K562 (cell line): Measurements from ENCODE around the gene IL13. TPM values are rescaled to one million over a fixed set of nuclear protein-coding genes. Genes with fewer than 3 reads are reported as not detected.

ENCODE experiments used
- ATF3 ChIP-seq, 2 experiments: fragments of 450-650 bp in 1 of 2; sonication (generic) in 1 of 2; formaldehyde crosslinking in 1 of 2; IDR thresholded peaks in 1 of 2; conservative IDR thresholded peaks in 1 of 2; 2 replicates each; pipeline versions ENCODE4 v1.6.1 to v1.8.1; 2016 to 2023; ENCODE audit warnings: mild to moderate bottlenecking in 2 of 2, moderate library complexity in 2 of 2, inconsistent platforms in 1 of 2, missing genetic modification reagents in 1 of 2
- DEAF1 ChIP-seq: fragments of 450-650 bp; formaldehyde crosslinking; IDR thresholded peaks from 2 replicates; pipeline ENCODE4 v1.4.0; 2020; ENCODE audit warnings: mild to moderate bottlenecking, moderate library complexity
- GATA2 ChIP-seq: sonication (generic); formaldehyde crosslinking; IDR thresholded peaks from 2 replicates; pipeline ENCODE4 v1.4.0; 2020; ENCODE audit warnings: mild to moderate bottlenecking, missing genetic modification reagents
- HDAC1 ChIP-seq, 2 experiments: fragments of 450-650 bp; IDR thresholded peaks; 2 replicates each; pipeline ENCODE4 v1.6.1; 2016 to 2017; ENCODE audit warnings: inconsistent platforms in 1 of 2, mild to moderate bottlenecking in 1 of 2, moderate library complexity in 1 of 2
- HIVEP1 ChIP-seq: fragments of 250-450 bp; sonication (Bioruptor Pico); IDR thresholded peaks from 2 replicates; pipeline ENCODE4 v1.4.0; 2020; ENCODE audit warnings: mild to moderate bottlenecking
- HOMEZ ChIP-seq: fragments of 250-450 bp; sonication (Bioruptor Pico); IDR thresholded peaks from 2 replicates; pipeline ENCODE4 v1.4.0; 2020; ENCODE audit warnings: mild to moderate bottlenecking, moderate library complexity
- JUNB ChIP-seq: fragments of 450-650 bp; formaldehyde crosslinking; conservative IDR thresholded peaks from 2 replicates; pipeline ENCODE4 v1.4.0; 2020; ENCODE audit warnings: mild to moderate bottlenecking
- L3MBTL2 ChIP-seq: fragments of 450-650 bp; IDR thresholded peaks from 2 replicates; pipeline ENCODE4 v1.6.1; 2016; ENCODE audit warnings: mild to moderate bottlenecking, moderate library complexity
- MECOM ChIP-seq: fragments of 250-450 bp; sonication (Bioruptor Pico); IDR thresholded peaks from 2 replicates; pipeline ENCODE4 v1.8.0; 2022; ENCODE audit warnings: inconsistent platforms
- NCOA4 ChIP-seq: fragments of 450-650 bp; IDR thresholded peaks from 2 replicates; pipeline ENCODE4 v1.6.1; 2018; ENCODE audit warnings: mild to moderate bottlenecking; ENCODE audit not compliant: partially characterized antibody
- NR2C1 ChIP-seq, 2 experiments: fragments of 450-650 bp; IDR thresholded peaks; 2 replicates each; pipeline ENCODE4 v1.6.1; 2017; ENCODE audit warnings: mild to moderate bottlenecking in 2 of 2, antibody characterized with exemption in 1 of 2, inconsistent platforms in 1 of 2, missing compliant biosample characterization in 1 of 2, missing genetic modification characterization in 1 of 2
- SOX6 ChIP-seq: fragments of 450-650 bp; IDR thresholded peaks from 2 replicates; pipeline ENCODE4 v1.6.1; 2014; ENCODE audit warnings: mild to moderate bottlenecking
- SPI1 ChIP-seq: IDR thresholded peaks from 2 replicates; pipeline ENCODE4 v1.6.1; 2011; ENCODE audit warnings: low read depth, low read length, control low read depth, borderline replicate concordance
- STAG1 ChIP-seq: sonication (generic); formaldehyde crosslinking; IDR thresholded peaks from 2 replicates; pipeline ENCODE4 v1.5.0; 2020; ENCODE audit warnings: missing genetic modification reagents, borderline replicate concordance
- THRAP3 ChIP-seq: fragments of 450-650 bp; IDR thresholded peaks from 2 replicates; pipeline ENCODE4 v1.6.1; 2016; ENCODE audit warnings: mild to moderate bottlenecking, inconsistent platforms, borderline replicate concordance
- TOE1 ChIP-seq, 2 experiments: fragments of 450-650 bp in 1 of 2; sonication (generic) in 1 of 2; formaldehyde crosslinking in 1 of 2; IDR thresholded peaks; 2 replicates each; pipeline versions ENCODE4 v1.7.1 to v1.8.0; 2016 to 2022; ENCODE audit warnings: borderline replicate concordance in 2 of 2, mild to moderate bottlenecking in 2 of 2, antibody characterized with exemption in 1 of 2, inconsistent platforms in 1 of 2, low read depth in 1 of 2, missing genetic modification reagents in 1 of 2, moderate library complexity in 1 of 2
- ZEB2 ChIP-seq: fragments of 450-650 bp; IDR thresholded peaks from 2 replicates; pipeline ENCODE4 v1.6.1; 2016
- ZNF444 ChIP-seq: fragments of 250-450 bp; sonication (Bioruptor Pico); IDR thresholded peaks from 2 replicates; pipeline ENCODE4 v1.4.0; 2020; ENCODE audit warnings: mild to moderate bottlenecking, moderate library complexity
- polyA plus RNA-seq, 8 experiments: library from polyadenylated mRNA; depleted of rRNA in 4 of 8; stranded (reverse) in 5 of 8; unstranded in 3 of 8; fragments of >200 nt; fragmentation: Nextera tagmentation in 2 of 8; fragmentation: Illumina TruSeq in 1 of 8; extraction: Ambion mirVana in 2 of 8; extraction: Trizol in 1 of 8; gene quantifications; 2 replicates each; pipeline versions ENCODE4 v1.2.1 to v1.2.3, GENCODE V29; 2011 to 2014; ENCODE audit warnings: inconsistent platforms in 1 of 8, missing spikeins in 1 of 8
- total RNA-seq, 7 experiments: library from RNA; depleted of rRNA in 6 of 7; stranded (reverse); fragments of >200 nt in 6 of 7; fragmentation: Illumina TruSeq in 2 of 7; extraction: Trizol in 2 of 7; gene quantifications; 2 replicates each; pipeline versions ENCODE4 v1.2.1 to v1.2.3, GENCODE V29; 2011 to 2021; ENCODE audit warnings: low replicate concordance in 1 of 7
- TF ChIP-seq, protein P1 (sequence below): sonication (generic); formaldehyde crosslinking; IDR thresholded peaks from 2 replicates; pipeline ENCODE4 v1.8.1; 2023; ENCODE audit warnings: mild to moderate bottlenecking, missing genetic modification reagents, moderate library complexity
- TF ChIP-seq, protein P2 (sequence below): sonication (generic); formaldehyde crosslinking; IDR thresholded peaks from 2 replicates; pipeline ENCODE4 v1.8.0; 2022; ENCODE audit warnings: mild to moderate bottlenecking, missing genetic modification reagents, borderline replicate concordance

IL13 gene
- total and polyA plus RNA-seq, 9 of the 15 experiments (the other 6 are each of a cell fraction or from before 2014, with no cell fraction given), result not detected

GRCh38 chr5:132651838-132652469 lies 6.0 kb upstream of the IL13 start (continued):
- TF ChIP-seq, protein P1, sequence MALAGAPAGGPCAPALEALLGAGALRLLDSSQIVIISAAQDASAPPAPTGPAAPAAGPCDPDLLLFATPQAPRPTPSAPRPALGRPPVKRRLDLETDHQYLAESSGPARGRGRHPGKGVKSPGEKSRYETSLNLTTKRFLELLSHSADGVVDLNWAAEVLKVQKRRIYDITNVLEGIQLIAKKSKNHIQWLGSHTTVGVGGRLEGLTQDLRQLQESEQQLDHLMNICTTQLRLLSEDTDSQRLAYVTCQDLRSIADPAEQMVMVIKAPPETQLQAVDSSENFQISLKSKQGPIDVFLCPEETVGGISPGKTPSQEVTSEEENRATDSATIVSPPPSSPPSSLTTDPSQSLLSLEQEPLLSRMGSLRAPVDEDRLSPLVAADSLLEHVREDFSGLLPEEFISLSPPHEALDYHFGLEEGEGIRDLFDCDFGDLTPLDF (CRISPR knock-in tag), result no peak
- TF ChIP-seq, protein P2, sequence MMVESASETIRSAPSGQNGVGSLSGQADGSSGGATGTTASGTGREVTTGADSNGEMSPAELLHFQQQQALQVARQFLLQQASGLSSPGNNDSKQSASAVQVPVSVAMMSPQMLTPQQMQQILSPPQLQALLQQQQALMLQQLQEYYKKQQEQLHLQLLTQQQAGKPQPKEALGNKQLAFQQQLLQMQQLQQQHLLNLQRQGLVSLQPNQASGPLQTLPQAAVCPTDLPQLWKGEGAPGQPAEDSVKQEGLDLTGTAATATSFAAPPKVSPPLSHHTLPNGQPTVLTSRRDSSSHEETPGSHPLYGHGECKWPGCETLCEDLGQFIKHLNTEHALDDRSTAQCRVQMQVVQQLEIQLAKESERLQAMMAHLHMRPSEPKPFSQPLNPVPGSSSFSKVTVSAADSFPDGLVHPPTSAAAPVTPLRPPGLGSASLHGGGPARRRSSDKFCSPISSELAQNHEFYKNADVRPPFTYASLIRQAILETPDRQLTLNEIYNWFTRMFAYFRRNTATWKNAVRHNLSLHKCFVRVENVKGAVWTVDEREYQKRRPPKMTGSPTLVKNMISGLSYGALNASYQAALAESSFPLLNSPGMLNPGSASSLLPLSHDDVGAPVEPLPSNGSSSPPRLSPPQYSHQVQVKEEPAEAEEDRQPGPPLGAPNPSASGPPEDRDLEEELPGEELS (CRISPR knock-in tag), result no peak
- TF ChIP-seq TOE1 (IDR thresholded peaks at IDR 0.05; ENCODE audit: borderline replicate concordance), result 0 out of 2 replicates have a peak, but pooled peaks have one; percentile 19
- no peak for TF ChIP-seq TOE1 (CRISPR knock-in tag; IDR thresholded peaks at IDR 0.05; ENCODE audit: borderline replicate concordance, low read depth)
- no peak for TF ChIP-seq THRAP3
- peak; percentile 62 to 69; a peak in 2 of 4 replicates for TF ChIP-seq HDAC1 (IDR thresholded peaks at IDR 0.05)
- no peak for TF ChIP-seq MECOM (CRISPR knock-in tag)
- no peak for TF ChIP-seq STAG1 (CRISPR knock-in tag)
- TF ChIP-seq JUNB (CRISPR knock-in tag), result no peak
- peak; percentile 59 for TF ChIP-seq ZEB2
- TF ChIP-seq GATA2 (CRISPR knock-in tag), result peak; percentile 97
- TF ChIP-seq ATF3 (IDR thresholded peaks at IDR 0.05), result peak; percentile 52
- TF ChIP-seq ATF3 (CRISPR knock-in tag; conservative IDR thresholded peaks at IDR 0.05), result 0 out of 2 replicates have a peak, but pooled peaks have one; percentile 28
- no peak for TF ChIP-seq HIVEP1 (CRISPR knock-in tag)
- TF ChIP-seq NCOA4, result peak; percentile 33
- no peak for TF ChIP-seq L3MBTL2
- peak; percentile 28; the same call in 1 of the 2 replicates for TF ChIP-seq SPI1
- TF ChIP-seq HOMEZ (CRISPR knock-in tag), result no peak
- no peak for TF ChIP-seq DEAF1 (CRISPR knock-in tag)
- peak; percentile 98 for TF ChIP-seq SOX6
- TF ChIP-seq NR2C1 (IDR thresholded peaks at IDR 0.05), result 0 out of 2 replicates have a peak, but pooled peaks have one; percentile 35
- no peak for TF ChIP-seq NR2C1 (tag; IDR thresholded peaks at IDR 0.05)
- TF ChIP-seq ZNF444 (CRISPR knock-in tag), result no peak
